ENCODE results near the gene POMT2.

The POMT2 gene

DNA sequence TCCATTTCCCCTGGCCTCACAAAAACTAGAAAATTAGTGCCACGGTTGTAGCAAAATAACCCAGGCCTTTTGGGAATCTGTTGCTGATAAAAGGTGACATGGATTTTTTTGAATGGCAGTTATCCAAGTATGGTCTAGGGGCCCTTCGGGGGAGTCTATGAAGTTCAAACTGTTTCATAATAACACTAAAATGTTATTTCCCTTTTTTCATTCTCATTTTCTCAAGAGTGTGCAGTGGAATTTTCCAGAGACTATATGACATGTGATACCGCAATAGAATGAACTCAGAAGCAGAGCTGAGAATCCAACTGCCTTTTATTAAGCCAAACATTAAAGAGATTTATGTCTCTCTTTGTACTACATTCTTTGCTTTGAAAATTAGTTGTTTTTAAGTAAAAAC lies 27.1 kb upstream of the POMT2 start:
- no peak overlapping the region for H3K27ac ChIP-seq
- no peak for TF ChIP-seq CTCF (conservative IDR thresholded peaks at IDR 0.05)
- no peak for TF ChIP-seq ZFX (IDR thresholded peaks at IDR 0.05)

DNA sequence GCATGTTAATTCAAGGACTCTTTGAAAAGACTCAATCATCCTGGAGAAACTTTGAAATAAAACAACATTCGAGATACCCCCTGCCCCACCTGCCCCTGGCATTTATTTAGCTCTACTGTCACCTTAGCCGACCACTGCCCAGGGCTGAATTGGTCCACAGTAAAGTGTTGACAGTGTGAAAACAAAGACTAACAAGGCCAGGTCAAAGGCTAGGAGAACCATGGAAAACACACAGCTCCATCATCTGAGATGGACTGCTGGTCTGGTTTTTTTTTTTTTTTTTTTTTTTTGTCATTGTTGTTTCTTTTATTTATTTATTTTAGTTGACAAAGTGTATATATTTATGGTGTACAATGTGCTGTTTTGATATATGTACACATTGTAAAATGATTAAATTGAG lies 25.8 kb upstream of the POMT2 start:
- no peak overlapping the region for H3K27ac ChIP-seq

GRCh38 chr14:77344377-77344996 lies 23.8 kb upstream of the POMT2 start:
- TF ChIP-seq ZFX (IDR thresholded peaks at IDR 0.05) (no peak), CTCF (conservative IDR thresholded peaks at IDR 0.05) (no peak)
- no peak overlapping the region for H3K27ac ChIP-seq

More for the DNA sequence above, 25.8 kb upstream of the POMT2 start:
- TF ChIP-seq ZFX (IDR thresholded peaks at IDR 0.05) (no peak), CTCF (conservative IDR thresholded peaks at IDR 0.05) (no peak)

GRCh38 chr14:77343662-77344061 lies 23.0 kb upstream of the POMT2 start:
- no peak for TF ChIP-seq ZFX (IDR thresholded peaks at IDR 0.05)
- no peak for TF ChIP-seq CTCF (conservative IDR thresholded peaks at IDR 0.05)
- no peak overlapping the region for H3K27ac ChIP-seq

- TF ChIP-seq ZFX (IDR thresholded peaks at IDR 0.05): no peak
- TF ChIP-seq CTCF (conservative IDR thresholded peaks at IDR 0.05): no peak
- H3K27ac ChIP-seq: no peak overlapping the region
These were observed 22.2 kb upstream of the POMT2 start for GRCh38 chr14:77342726-77343397.

DNA sequence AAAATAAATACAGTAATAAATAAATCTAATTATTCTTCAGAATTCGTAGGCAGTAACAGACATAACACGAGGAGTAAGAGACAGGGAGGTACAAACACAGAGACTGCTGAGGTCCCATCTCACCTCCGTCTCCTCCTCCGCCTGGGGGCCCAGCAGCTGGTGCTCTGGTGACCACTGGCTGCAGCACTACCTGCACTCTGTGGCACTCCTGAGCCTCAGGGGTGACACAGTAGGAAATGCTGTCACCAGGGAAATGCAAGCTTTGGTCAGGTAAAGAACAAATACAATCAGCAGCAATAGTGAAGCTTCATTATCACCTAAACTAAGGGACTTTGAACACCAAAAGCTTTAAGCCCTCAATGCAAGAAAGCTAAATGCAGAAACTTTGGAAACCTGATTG lies 19.7 kb upstream of the POMT2 start:
- TF ChIP-seq ZFX (IDR thresholded peaks at IDR 0.05): no peak
- no peak for TF ChIP-seq CTCF (conservative IDR thresholded peaks at IDR 0.05)
- H3K27ac ChIP-seq: no peak overlapping the region

DNA sequence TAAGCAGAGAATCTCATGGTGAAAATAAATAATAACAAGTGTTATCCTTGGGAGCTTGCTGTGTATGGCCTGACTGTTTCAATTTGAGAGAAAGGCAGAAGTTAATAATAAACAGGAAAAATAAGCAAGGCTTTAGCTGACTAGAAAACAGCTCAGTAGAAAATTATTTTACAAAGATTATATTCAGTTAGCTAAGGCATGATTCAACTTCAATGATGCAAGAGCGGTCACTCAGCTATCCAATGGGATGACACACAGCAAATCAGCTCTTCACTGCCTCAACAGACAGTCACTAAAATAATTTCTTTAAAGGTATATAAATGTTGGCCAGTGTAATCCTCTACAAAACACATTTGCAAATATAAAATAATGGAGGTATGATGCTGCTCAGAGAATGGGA lies 18.7 kb upstream of the POMT2 start:
- no peak overlapping the region for H3K27ac ChIP-seq
- TF ChIP-seq CTCF (conservative IDR thresholded peaks at IDR 0.05) (no peak), ZFX (IDR thresholded peaks at IDR 0.05) (no peak)
